PC-3 (cell line): ENCODE measurements around the gene CA4.

ENCODE experiments used
- CTCF ChIP-seq: fragments of 300-600 bp; sonication (generic); conservative IDR thresholded peaks from 2 replicates; pipeline ENCODE4 v1.5.1; 2017; ENCODE audit warnings: antibody characterized with exemption, low read depth, mild to moderate bottlenecking, low read length
- EZH2 ChIP-seq: fragments of 300-600 bp; sonication (generic); IDR thresholded peaks from one replicate; pipeline ENCODE4 v1.6.1; 2017; ENCODE audit warnings: antibody characterized with exemption, mild to moderate bottlenecking, low read length; ENCODE audit not compliant: unreplicated experiment
- EZH2phosphoT487 ChIP-seq: fragments of 300-600 bp; sonication (generic); IDR thresholded peaks from 2 replicates; pipeline ENCODE4 v1.6.1; 2018; ENCODE audit warnings: mild to moderate bottlenecking, antibody characterized with exemption, low read length, borderline replicate concordance

GRCh38 chr17:60174035-60174434 lies 24.3 kb downstream of the CA4 start:
- TF ChIP-seq CTCF: no peak
- TF ChIP-seq EZH2phosphoT487: no peak
- no peak for TF ChIP-seq EZH2
